Heart left ventricle (tissue), 13 donors: ENCODE data around the gene SRP72.

Source experiments
- POLR2A ChIP-seq, 2 donors: fragments of 450-650 bp; IDR thresholded peaks; one replicate each; pipeline ENCODE4 v1.6.1; 2017; ENCODE audit warnings: antibody characterized with exemption in 2 of 2, mild to moderate bottlenecking in 2 of 2, moderate library complexity in 2 of 2
- TF ChIP-seq, protein P1 (sequence below), 12 donors: fragments of 200-600 bp; sonication (generic) in 4 of 12; IDR thresholded peaks; one replicate each; pipeline versions ENCODE4 v1.5.0 to v1.8.0; 2018 to 2022; ENCODE audit warnings: antibody characterized with exemption in 12 of 12, mild to moderate bottlenecking in 5 of 12
- donor health status: ischemic (EF 13 %, LVEDD 7.1; RV severe dilation, severe dysfunction).
- donor health status: DM: no; HTN: yes; CAD: no.
- donor health status: DM: no; HTN: no; CAD: no.
- donor health status: ischemic (EF 25% LVEDD 6.9; RV normal size, moderate dysfunction).
- donor health status: ischemic (EF 25% LVEDD 5.7; RV mildly dilated, moderate dysfunction).
- donor health status: ischemic (EF 35%, LVEDD 5.7; RV mildly dilated, moderate dysfunction).
- donor health status: nonischemic (EF 11% LVEDD 7.7; RV severe dilation, severe dysfunction).
- donor health status: DM: yes; HTN: yes; CAD: no.
- donor health status: PGD.
- donor health status: ischemic (EF 29% LVEDD 5.4; RV normal size, mild dysfunction).
- donor health status: nonischemic (EF 23%, LVEDD 6.1; RV moderate dilation, normal function).

- TF ChIP-seq POLR2A (IDR thresholded peaks at IDR 0.05), result no peak
- TF ChIP-seq, protein P1, sequence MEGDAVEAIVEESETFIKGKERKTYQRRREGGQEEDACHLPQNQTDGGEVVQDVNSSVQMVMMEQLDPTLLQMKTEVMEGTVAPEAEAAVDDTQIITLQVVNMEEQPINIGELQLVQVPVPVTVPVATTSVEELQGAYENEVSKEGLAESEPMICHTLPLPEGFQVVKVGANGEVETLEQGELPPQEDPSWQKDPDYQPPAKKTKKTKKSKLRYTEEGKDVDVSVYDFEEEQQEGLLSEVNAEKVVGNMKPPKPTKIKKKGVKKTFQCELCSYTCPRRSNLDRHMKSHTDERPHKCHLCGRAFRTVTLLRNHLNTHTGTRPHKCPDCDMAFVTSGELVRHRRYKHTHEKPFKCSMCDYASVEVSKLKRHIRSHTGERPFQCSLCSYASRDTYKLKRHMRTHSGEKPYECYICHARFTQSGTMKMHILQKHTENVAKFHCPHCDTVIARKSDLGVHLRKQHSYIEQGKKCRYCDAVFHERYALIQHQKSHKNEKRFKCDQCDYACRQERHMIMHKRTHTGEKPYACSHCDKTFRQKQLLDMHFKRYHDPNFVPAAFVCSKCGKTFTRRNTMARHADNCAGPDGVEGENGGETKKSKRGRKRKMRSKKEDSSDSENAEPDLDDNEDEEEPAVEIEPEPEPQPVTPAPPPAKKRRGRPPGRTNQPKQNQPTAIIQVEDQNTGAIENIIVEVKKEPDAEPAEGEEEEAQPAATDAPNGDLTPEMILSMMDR (IDR thresholded peaks at IDR 0.05), result no peak
Observed at GRCh38 chr4:56550642-56551041, 83.2 kb downstream of the SRP72 start.
